ENCODE measurements around the gene C1orf141.

DNA sequence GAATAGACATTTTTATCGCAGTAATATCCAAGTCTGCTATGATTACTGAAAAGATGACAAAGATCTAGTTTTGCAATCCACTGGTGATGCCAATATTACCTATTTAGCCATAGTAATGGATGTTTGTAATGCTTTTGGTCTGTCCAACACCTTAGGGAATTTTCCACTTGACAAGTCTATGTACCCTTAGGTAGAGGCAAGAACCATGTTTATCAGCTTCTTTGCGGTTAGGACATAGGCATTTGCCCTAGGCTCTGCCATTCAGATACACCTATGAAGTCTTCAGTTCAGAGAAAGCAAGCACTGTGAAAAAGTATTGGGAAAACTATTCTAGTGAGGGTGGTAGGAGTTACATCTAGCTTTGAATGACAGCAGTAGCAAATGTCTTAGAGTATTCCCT lies 40.6 kb downstream of the C1orf141 start:
- TF ChIP-seq, protein P1, sequence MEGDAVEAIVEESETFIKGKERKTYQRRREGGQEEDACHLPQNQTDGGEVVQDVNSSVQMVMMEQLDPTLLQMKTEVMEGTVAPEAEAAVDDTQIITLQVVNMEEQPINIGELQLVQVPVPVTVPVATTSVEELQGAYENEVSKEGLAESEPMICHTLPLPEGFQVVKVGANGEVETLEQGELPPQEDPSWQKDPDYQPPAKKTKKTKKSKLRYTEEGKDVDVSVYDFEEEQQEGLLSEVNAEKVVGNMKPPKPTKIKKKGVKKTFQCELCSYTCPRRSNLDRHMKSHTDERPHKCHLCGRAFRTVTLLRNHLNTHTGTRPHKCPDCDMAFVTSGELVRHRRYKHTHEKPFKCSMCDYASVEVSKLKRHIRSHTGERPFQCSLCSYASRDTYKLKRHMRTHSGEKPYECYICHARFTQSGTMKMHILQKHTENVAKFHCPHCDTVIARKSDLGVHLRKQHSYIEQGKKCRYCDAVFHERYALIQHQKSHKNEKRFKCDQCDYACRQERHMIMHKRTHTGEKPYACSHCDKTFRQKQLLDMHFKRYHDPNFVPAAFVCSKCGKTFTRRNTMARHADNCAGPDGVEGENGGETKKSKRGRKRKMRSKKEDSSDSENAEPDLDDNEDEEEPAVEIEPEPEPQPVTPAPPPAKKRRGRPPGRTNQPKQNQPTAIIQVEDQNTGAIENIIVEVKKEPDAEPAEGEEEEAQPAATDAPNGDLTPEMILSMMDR (IDR thresholded peaks at IDR 0.05; ENCODE audit: low read length), result no peak
- no peak for TF ChIP-seq EZH2 (IDR thresholded peaks at IDR 0.05; ENCODE audit: borderline replicate concordance, low read length)
